ENCODE results near the gene OR6S1.

OR6S1 gene

DNA sequence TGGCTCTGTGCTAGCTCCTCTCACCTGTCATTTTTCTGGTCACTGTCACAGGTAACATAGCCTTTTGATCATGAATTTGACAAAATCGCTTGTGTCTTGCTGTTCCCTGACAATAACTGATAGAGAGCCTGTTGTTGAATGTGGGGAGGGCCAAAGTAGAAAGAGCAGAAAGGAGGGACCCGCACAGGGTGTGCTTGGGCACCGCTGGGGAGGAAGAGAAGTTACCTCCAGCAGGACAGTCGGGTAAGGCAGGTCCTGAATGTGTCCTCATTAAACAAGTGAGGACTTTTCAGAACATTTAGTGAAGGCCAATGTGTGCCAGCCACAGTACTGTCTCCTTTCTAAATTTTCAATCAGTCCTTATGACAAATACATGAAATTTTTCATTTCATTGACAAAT is 50.3 kb downstream of the OR6S1 start, which contains the start of gene RNASE12:
Gene RNASE12 (minus strand): TSS at position 142 of the 400 bp plus-strand sequence. CDS start 653 bp downstream, outside the sequence.
- DNase-seq (ENCODE audit: low spot score) = no peak
- TF ChIP-seq, protein P1, sequence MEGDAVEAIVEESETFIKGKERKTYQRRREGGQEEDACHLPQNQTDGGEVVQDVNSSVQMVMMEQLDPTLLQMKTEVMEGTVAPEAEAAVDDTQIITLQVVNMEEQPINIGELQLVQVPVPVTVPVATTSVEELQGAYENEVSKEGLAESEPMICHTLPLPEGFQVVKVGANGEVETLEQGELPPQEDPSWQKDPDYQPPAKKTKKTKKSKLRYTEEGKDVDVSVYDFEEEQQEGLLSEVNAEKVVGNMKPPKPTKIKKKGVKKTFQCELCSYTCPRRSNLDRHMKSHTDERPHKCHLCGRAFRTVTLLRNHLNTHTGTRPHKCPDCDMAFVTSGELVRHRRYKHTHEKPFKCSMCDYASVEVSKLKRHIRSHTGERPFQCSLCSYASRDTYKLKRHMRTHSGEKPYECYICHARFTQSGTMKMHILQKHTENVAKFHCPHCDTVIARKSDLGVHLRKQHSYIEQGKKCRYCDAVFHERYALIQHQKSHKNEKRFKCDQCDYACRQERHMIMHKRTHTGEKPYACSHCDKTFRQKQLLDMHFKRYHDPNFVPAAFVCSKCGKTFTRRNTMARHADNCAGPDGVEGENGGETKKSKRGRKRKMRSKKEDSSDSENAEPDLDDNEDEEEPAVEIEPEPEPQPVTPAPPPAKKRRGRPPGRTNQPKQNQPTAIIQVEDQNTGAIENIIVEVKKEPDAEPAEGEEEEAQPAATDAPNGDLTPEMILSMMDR (IDR thresholded peaks at IDR 0.05; ENCODE audit: borderline replicate concordance, control extremely low read depth, extremely low read depth, insufficient read depth, missing control alignments) = no peak
- in situ Hi-C loops (cut with MboI; ENCODE audit: low sequenced_read_pairs, unreplicated experiment) = no loop called here
